ENCODE results near the gene SMTN.

DNA sequence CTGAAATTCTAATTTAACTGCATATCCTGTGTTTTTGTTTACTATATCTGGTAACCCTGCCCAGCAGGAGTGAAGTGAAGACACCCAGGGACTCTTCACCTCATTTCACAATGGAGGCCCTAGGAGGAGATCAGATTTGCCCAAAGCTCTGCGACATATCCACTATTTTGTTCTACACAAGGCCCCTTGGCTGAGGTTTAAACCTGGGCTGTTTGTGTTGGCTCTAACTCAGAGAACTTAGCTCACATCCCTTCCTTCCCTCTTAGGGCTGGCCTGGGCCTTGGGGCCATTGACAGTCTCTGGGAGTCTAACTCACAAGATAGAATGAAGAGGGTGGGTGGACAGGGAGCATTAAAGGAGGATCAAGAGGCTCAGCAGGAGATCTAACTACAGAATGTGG is 67.4 kb downstream of the SMTN start:
- TF ChIP-seq, protein P1, sequence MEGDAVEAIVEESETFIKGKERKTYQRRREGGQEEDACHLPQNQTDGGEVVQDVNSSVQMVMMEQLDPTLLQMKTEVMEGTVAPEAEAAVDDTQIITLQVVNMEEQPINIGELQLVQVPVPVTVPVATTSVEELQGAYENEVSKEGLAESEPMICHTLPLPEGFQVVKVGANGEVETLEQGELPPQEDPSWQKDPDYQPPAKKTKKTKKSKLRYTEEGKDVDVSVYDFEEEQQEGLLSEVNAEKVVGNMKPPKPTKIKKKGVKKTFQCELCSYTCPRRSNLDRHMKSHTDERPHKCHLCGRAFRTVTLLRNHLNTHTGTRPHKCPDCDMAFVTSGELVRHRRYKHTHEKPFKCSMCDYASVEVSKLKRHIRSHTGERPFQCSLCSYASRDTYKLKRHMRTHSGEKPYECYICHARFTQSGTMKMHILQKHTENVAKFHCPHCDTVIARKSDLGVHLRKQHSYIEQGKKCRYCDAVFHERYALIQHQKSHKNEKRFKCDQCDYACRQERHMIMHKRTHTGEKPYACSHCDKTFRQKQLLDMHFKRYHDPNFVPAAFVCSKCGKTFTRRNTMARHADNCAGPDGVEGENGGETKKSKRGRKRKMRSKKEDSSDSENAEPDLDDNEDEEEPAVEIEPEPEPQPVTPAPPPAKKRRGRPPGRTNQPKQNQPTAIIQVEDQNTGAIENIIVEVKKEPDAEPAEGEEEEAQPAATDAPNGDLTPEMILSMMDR (IDR thresholded peaks at IDR 0.05): no peak
- TF ChIP-seq POLR2A (IDR thresholded peaks at IDR 0.05): no peak
